ENCODE results near the gene TTLL4.

Gene TTLL4

GRCh38 chr2:218708086-218708485 is 2.5 kb upstream of the TTLL4 start:
- TF ChIP-seq EZH2 (IDR thresholded peaks at IDR 0.05; ENCODE audit: borderline replicate concordance, low read length) (no peak), CTCF (IDR thresholded peaks at IDR 0.05; ENCODE audit: low read length) (no peak)
- H3K4me1 ChIP-seq (ENCODE audit: insufficient read depth, low read length, severe bottlenecking) = peaks cover 18% of the 10 kb centered on the region
- H3K79me2 ChIP-seq (ENCODE audit: insufficient read depth, low read length) = peaks cover 17% of the 10 kb centered on the region
- H2AFZ ChIP-seq (ENCODE audit: low read length) = no peak overlapping the region
- H3K9me3 ChIP-seq (ENCODE audit: low read length) = no peaks in the 10 kb centered on the region
- no peak overlapping the region for H3K4me3 ChIP-seq (ENCODE audit: low read depth, low read length, poor library complexity, severe bottlenecking)
- H3K9ac ChIP-seq (ENCODE audit: low read length) = no peak overlapping the region
- H3K4me2 ChIP-seq (ENCODE audit: low read length) = no peak overlapping the region
- H3K9me2 ChIP-seq (ENCODE audit: low read depth, low read length) = no peaks in the 10 kb centered on the region
- no peaks in the 10 kb centered on the region for H3F3A ChIP-seq (ENCODE audit: insufficient read depth, low read length)
- H3K27me3 ChIP-seq (ENCODE audit: insufficient read depth, low read length) = no peaks in the 10 kb centered on the region
- no peaks in the 10 kb centered on the region for H3K36me3 ChIP-seq (ENCODE audit: insufficient read depth, low read length)
- H3K27ac ChIP-seq (ENCODE audit: low read depth, low read length, poor library complexity, severe bottlenecking) = no peak overlapping the region
- H4K20me1 ChIP-seq (ENCODE audit: insufficient read depth, low read length) = no peaks in the 10 kb centered on the region

- TF ChIP-seq EZH2 (IDR thresholded peaks at IDR 0.05; ENCODE audit: borderline replicate concordance, low read length) (no peak), CTCF (IDR thresholded peaks at IDR 0.05; ENCODE audit: low read length) (no peak)
- no peaks in the 10 kb centered on the region for H3K9me2 ChIP-seq (ENCODE audit: low read depth, low read length)
- no peaks in the 10 kb centered on the region for H4K20me1 ChIP-seq (ENCODE audit: insufficient read depth, low read length)
- no peaks in the 10 kb centered on the region for H3K9me3 ChIP-seq (ENCODE audit: low read length)
- no peak overlapping the region for H2AFZ ChIP-seq (ENCODE audit: low read length)
- peaks cover 30% of the 10 kb centered on the region for H3K4me1 ChIP-seq (ENCODE audit: insufficient read depth, low read length, severe bottlenecking)
- no peak overlapping the region for H3K4me2 ChIP-seq (ENCODE audit: low read length)
- H3K27ac ChIP-seq (ENCODE audit: low read depth, low read length, poor library complexity, severe bottlenecking) = no peak overlapping the region
- H3K36me3 ChIP-seq (ENCODE audit: insufficient read depth, low read length) = no peaks in the 10 kb centered on the region
- peaks cover 31% of the 10 kb centered on the region for H3K79me2 ChIP-seq (ENCODE audit: insufficient read depth, low read length)
- H3F3A ChIP-seq (ENCODE audit: insufficient read depth, low read length) = no peaks in the 10 kb centered on the region
- no peaks in the 10 kb centered on the region for H3K27me3 ChIP-seq (ENCODE audit: insufficient read depth, low read length)
- H3K4me3 ChIP-seq (ENCODE audit: low read depth, low read length, poor library complexity, severe bottlenecking) = no peak overlapping the region
- no peak overlapping the region for H3K9ac ChIP-seq (ENCODE audit: low read length)
These were observed 727 bp upstream of the TTLL4 start for GRCh38 chr2:218709908-218710307.

GRCh38 chr2:218710334-218710686 is 325 bp upstream of the TTLL4 start:
- no peak overlapping the region for H3K9ac ChIP-seq (ENCODE audit: low read length)
- no peaks in the 10 kb centered on the region for H3K9me3 ChIP-seq (ENCODE audit: low read length)
- peaks cover 30% of the 10 kb centered on the region for H3K4me1 ChIP-seq (ENCODE audit: insufficient read depth, low read length, severe bottlenecking)
- no peaks in the 10 kb centered on the region for H3F3A ChIP-seq (ENCODE audit: insufficient read depth, low read length)
- H3K4me3 ChIP-seq (ENCODE audit: low read depth, low read length, poor library complexity, severe bottlenecking) = peak overlapping the region; percentile 80
- H2AFZ ChIP-seq (ENCODE audit: low read length) = 0 out of 2 replicates have a peak overlapping the region, but pooled peaks have one; percentile 4
- peak overlapping the region; percentile 90; the same call in 1 of the 2 replicates for H3K4me2 ChIP-seq (ENCODE audit: low read length)
- H4K20me1 ChIP-seq (ENCODE audit: insufficient read depth, low read length) = no peaks in the 10 kb centered on the region
- no peaks in the 10 kb centered on the region for H3K27me3 ChIP-seq (ENCODE audit: insufficient read depth, low read length)
- peaks cover 33% of the 10 kb centered on the region for H3K79me2 ChIP-seq (ENCODE audit: insufficient read depth, low read length)
- no peaks in the 10 kb centered on the region for H3K9me2 ChIP-seq (ENCODE audit: low read depth, low read length)
- H3K27ac ChIP-seq (ENCODE audit: low read depth, low read length, poor library complexity, severe bottlenecking) = no peak overlapping the region
- peaks cover 3% of the 10 kb centered on the region; the same call in 1 of the 2 replicates for H3K36me3 ChIP-seq (ENCODE audit: insufficient read depth, low read length)
- no peak for TF ChIP-seq EZH2 (IDR thresholded peaks at IDR 0.05; ENCODE audit: borderline replicate concordance, low read length)
- TF ChIP-seq CTCF (IDR thresholded peaks at IDR 0.05; ENCODE audit: low read length) = no peak
